K562 (cell line): ENCODE data around the gene GPATCH11. TPM values are rescaled to one million over a fixed set of nuclear protein-coding genes. Genes with fewer than 3 reads are reported as not detected.
A peak's percentile ranks its signal among the peaks of the same experiment; 100 is the strongest.

Source experiments
- AFF1 ChIP-seq, 2 experiments: fragments of 450-650 bp; IDR thresholded peaks; 2 replicates each; pipeline ENCODE4 v1.6.1; 2018; ENCODE audit warnings: mild to moderate bottlenecking in 2 of 2, low read depth in 1 of 2; ENCODE audit not compliant: partially characterized antibody in 2 of 2
- BCOR ChIP-seq: fragments of 450-650 bp; IDR thresholded peaks from 2 replicates; pipeline ENCODE4 v1.6.1; 2016
- CBX1 ChIP-seq: sonication (generic); IDR thresholded peaks from 2 replicates; pipeline ENCODE4 v1.6.1; 2016; ENCODE audit warnings: antibody characterized with exemption, low read depth, mild to moderate bottlenecking
- DMBX1 ChIP-seq: fragments of 250-450 bp; sonication (Bioruptor Pico); IDR thresholded peaks from 2 replicates; pipeline ENCODE4 v1.8.0; 2022; ENCODE audit warnings: inconsistent platforms, mild to moderate bottlenecking, moderate library complexity, borderline replicate concordance
- HDGF ChIP-seq: fragments of 450-650 bp; IDR thresholded peaks from 2 replicates; pipeline ENCODE4 v1.6.1; 2016
- MAZ ChIP-seq, 2 experiments: fragments of 450-650 bp in 1 of 2; sonication (generic) in 1 of 2; formaldehyde crosslinking; IDR thresholded peaks in 1 of 2; conservative IDR thresholded peaks in 1 of 2; 2 replicates each; pipeline versions ENCODE4 v1.4.0 to v1.5.0; 2020; ENCODE audit warnings: mild to moderate bottlenecking in 1 of 2, missing genetic modification reagents in 1 of 2
- MEF2D ChIP-seq: conservative IDR thresholded peaks from 2 replicates; pipeline ENCODE4 v1.6.1; 2016; ENCODE audit warnings: low read depth, missing genetic modification characterization, missing compliant biosample characterization
- PATZ1 ChIP-seq: fragments of 250-450 bp; sonication (Bioruptor Pico); IDR thresholded peaks from 2 replicates; pipeline ENCODE4 v1.5.0; 2020; ENCODE audit warnings: mild to moderate bottlenecking, borderline replicate concordance
- PRPF4 ChIP-seq: fragments of 200-400 bp; formaldehyde crosslinking; IDR thresholded peaks from one replicate; pipeline ENCODE4 v1.6.1; 2017; ENCODE audit warnings: low read length, low read depth, mild to moderate bottlenecking; ENCODE audit not compliant: insufficient read depth, poor library complexity, severe bottlenecking
- PTBP1 ChIP-seq: fragments of 200-400 bp; formaldehyde crosslinking; IDR thresholded peaks from 2 replicates; pipeline ENCODE4 v1.6.1; 2017; ENCODE audit warnings: low read depth, low read length
- SLC30A9 ChIP-seq: fragments of 250-450 bp; sonication (Bioruptor Pico); IDR thresholded peaks from 2 replicates; pipeline ENCODE4 v1.8.0; 2022; ENCODE audit warnings: mild to moderate bottlenecking, moderate library complexity
- TCFL5 ChIP-seq: fragments of 250-450 bp; sonication (Bioruptor Pico); conservative IDR thresholded peaks from 2 replicates; pipeline ENCODE4 v1.6.1; 2021; ENCODE audit warnings: mild to moderate bottlenecking, moderate library complexity, matching md5 sums
- USF2 ChIP-seq: sonication (generic); formaldehyde crosslinking; IDR thresholded peaks from 2 replicates; pipeline ENCODE4 v1.5.0; 2020; ENCODE audit warnings: missing genetic modification reagents
- ZNF592 ChIP-seq: fragments of 450-650 bp; IDR thresholded peaks from 2 replicates; pipeline ENCODE4 v1.6.1; 2017; ENCODE audit warnings: antibody characterized with exemption, mild to moderate bottlenecking
- polyA plus RNA-seq, 8 experiments: library from polyadenylated mRNA; depleted of rRNA in 4 of 8; stranded (reverse) in 5 of 8; unstranded in 3 of 8; fragments of >200 nt; fragmentation: Nextera tagmentation in 2 of 8; fragmentation: Illumina TruSeq in 1 of 8; extraction: Ambion mirVana in 2 of 8; extraction: Trizol in 1 of 8; gene quantifications; 2 replicates each; pipeline versions ENCODE4 v1.2.1 to v1.2.3, GENCODE V29; 2011 to 2014; ENCODE audit warnings: inconsistent platforms in 1 of 8, missing spikeins in 1 of 8
- total RNA-seq, 7 experiments: library from RNA; depleted of rRNA in 6 of 7; stranded (reverse); fragments of >200 nt in 6 of 7; fragmentation: Illumina TruSeq in 2 of 7; extraction: Trizol in 2 of 7; gene quantifications; 2 replicates each; pipeline versions ENCODE4 v1.2.1 to v1.2.3, GENCODE V29; 2011 to 2021; ENCODE audit warnings: low replicate concordance in 1 of 7

The GPATCH11 gene
- total and polyA plus RNA-seq, 9 of the 15 experiments (the other 6 are each of a cell fraction or from before 2014, with no cell fraction given): 7.9 to 23.9 (median 15.2) TPM

- TF ChIP-seq PATZ1 (CRISPR knock-in tag) (no peak), BCOR (no peak), MAZ (CRISPR knock-in tag; conservative IDR thresholded peaks at IDR 0.05 in 1 of 2, IDR thresholded peaks at IDR 0.05 in 1 of 2) (peak in 1 of 2 experiments; percentile 38; a peak in 1 of 4 replicates), DMBX1 (CRISPR knock-in tag) (no peak), PTBP1 (no peak), SLC30A9 (no peak), MEF2D (tag) (no peak), CBX1 (no peak), HDGF (no peak), USF2 (no peak), ZNF592 (no peak), AFF1 (IDR thresholded peaks at IDR 0.05; ENCODE audit: low read depth in 1 of 2, partially characterized antibody in 2 of 2) (no peak), PRPF4 (no peak), TCFL5 (CRISPR knock-in tag) (no peak)
Observed at GRCh38 chr2:37083873-37084794, at the start of gene GPATCH11, which contains the start of gene HEATR5B (continued).
